Measurements from ENCODE around the gene DOCK2. TPM values are rescaled to one million over a fixed set of nuclear protein-coding genes. Genes with fewer than 3 reads are reported as not detected.
"Not testable (repeated sequence)": the region's sequence is repeated elsewhere in the genome, so short reads cannot be mapped to it uniquely, and the experiment has no call there.

Gene DOCK2
- total RNA-seq, 1 experiment from 2014 or later = not detected

DNA sequence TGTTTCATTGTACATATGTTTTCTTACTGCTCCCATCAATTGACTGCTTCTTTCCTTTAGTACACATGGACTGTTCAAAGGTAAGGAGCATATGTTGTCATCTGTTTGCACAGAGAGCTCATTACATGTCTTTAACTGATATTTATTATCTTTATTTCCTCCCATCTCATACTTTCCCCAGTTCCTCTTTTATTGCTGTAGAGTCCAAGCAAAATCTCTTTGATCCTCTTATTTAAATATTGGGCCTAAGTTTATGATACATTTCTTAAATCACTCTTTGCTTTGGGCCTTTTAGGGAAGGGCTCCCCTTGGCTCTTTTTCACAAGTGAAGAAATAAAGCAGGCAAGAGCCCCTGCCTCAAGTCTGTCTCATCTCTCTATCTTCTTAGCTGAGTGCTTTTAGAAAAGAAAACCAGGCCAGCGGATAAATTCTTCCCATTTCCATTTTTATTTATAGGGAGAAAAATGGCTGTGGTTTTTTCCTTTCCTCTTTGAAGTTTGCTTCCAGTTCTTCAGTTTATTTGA lies 152.4 kb downstream of the DOCK2 start:
- DNase-seq (ENCODE audit: low read depth, low spot score) = no peak
- in situ Hi-C loops (cut with HindIII; ENCODE audit: low pct_unique_long_range_greater_than_20kb, low sequenced_read_pairs) = no loop called here

DNA sequence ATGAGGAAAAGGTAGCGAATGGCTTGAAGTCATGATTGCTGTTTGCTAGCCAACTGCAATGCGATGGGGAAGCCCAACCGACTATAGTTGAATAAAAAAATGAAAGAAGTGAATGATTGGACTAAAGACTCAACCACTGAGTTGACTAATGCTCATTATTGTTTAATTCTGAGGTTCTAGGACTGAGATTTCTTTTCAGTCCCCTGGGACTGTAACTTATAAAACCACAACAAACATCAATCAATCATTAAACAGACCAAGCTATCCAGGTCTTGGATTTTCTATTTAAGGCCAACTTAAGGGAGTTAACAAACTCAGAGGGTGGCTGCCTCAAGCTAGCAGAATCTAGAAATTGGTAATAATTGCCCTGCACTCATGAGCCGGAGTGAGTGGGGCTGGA lies 154.2 kb downstream of the DOCK2 start:
- in situ Hi-C loops (cut with HindIII; ENCODE audit: low pct_unique_long_range_greater_than_20kb, low sequenced_read_pairs) = no loop called here

DNA sequence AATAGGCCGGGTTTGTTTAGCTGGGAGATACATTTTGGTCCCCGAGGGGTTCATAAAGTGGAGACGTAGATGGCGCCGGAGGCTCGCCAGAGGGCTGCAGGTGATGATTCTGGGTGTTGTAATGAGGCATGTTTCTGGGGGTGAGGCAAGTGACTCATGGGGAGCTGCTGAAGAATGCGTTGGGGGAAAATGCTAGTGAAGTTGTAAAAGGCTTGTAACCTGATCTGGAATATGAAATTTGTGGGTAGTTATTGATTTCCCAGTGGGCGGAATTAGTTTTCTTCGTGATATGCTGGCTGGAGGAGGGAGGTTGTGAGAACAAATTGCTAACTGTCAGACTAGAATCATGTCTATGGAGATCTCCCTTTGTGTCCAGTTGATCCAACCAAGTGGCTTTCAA lies 158.3 kb downstream of the DOCK2 start:
- no peak for DNase-seq (ENCODE audit: low read depth, low spot score)
- in situ Hi-C loops (cut with HindIII; ENCODE audit: low pct_unique_long_range_greater_than_20kb, low sequenced_read_pairs) = no loop called here

More for the DNA sequence above, 154.2 kb downstream of the DOCK2 start:
- no peak for DNase-seq (ENCODE audit: low read depth, low spot score)

DNA sequence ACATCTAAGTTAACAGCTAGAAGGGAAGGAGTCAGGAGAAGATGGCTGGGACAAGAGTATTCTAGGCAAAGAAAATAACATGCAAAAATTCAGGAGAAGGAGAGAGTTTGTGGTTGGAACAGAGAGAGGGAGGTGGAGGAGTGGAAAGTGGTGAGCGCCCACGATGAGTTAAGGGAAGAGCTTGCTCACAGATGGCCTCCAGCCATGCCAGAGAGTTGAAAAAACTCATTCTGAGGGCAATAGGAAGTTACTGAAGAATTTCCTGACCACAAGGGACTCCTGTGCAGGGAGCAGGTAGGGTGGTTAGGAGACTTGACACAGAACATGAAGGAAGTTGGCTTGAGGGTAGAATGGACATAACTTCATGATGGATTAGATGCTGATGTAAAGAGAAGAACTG lies 159.7 kb downstream of the DOCK2 start:
- in situ Hi-C loops (cut with HindIII; ENCODE audit: low pct_unique_long_range_greater_than_20kb, low sequenced_read_pairs) = no loop called here
- no peak for DNase-seq (ENCODE audit: low read depth, low spot score)

DNA sequence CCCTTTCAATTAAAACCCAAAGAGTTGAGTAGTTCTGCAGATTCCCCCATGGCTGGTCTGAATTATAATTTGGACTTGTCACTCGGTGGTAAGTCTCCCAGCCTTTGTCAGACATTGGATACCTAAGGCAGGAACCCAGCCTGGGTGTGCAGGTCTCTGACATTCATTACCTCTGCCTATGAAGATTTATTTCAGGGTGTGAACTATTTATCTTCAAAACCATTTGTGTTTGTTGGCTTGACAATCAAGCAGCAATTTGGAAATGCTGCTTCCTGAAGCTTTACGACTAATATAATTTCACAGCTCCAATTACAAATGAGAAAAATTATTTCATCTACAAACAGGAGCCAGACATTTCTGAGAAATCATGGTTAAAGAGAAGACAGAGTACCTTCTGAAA lies 160.5 kb downstream of the DOCK2 start:
- no peak for DNase-seq (ENCODE audit: low read depth, low spot score)
- in situ Hi-C loops (cut with HindIII; ENCODE audit: low pct_unique_long_range_greater_than_20kb, low sequenced_read_pairs) = no loop called here

DNA sequence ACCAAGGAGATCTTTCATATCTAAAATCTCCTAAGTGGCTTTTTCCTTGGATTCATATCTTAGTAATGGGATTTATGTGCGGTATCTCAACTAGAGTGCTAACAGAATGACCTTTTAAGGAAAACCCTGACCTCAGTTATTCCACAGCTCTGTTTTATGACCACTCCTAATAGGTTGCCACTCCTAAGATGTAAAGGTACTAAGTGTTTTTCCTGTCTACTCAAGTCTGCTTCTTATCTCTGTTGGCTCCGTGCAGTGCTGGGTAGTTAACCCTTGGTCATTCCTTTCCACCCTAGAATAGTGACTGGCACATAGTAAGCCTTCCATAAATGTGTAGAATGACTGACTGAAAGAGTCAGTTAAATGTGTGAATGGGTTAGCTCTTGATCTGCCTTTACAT lies 161.4 kb downstream of the DOCK2 start:
- DNase-seq (ENCODE audit: low read depth, low spot score) = no peak
- in situ Hi-C loops (cut with HindIII; ENCODE audit: low pct_unique_long_range_greater_than_20kb, low sequenced_read_pairs) = no loop called here

DNA sequence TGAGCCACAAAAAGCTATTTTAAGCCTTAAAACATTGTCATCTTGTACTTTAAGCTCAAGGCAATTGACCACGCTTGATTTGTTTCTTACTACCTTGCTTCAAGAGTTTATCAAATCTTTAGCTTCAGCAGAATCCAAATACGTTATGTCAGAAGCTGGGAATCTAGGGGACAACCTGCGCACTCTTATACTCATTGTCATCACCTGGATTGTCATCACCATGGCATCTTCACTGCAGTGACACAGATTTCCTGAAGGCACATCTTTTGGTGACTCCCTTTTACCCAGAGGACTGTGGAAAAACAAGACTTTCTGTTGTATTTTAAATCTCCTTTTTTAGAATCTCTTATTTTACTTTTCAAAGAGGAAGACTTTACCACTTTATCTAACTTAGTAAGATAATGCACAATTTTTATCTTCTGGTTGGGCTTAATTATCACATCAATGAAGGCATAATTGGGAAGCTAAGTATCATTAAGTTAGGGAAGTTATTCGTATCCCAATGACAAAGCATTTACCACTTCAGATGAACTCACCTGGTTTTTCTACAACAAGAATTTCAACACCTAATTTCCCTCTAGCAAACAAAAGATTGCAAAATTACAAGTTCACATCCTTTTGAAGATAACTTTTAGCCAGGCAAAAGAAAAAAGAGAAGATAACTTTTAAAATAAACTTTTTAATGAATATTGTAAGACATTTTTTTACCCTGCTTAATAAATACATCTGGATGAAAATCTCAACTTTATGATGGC lies 162.0 kb downstream of the DOCK2 start:
- no peak for DNase-seq (ENCODE audit: low read depth, low spot score)
- in situ Hi-C loops (cut with HindIII; ENCODE audit: low pct_unique_long_range_greater_than_20kb, low sequenced_read_pairs) = no loop called here

DNA sequence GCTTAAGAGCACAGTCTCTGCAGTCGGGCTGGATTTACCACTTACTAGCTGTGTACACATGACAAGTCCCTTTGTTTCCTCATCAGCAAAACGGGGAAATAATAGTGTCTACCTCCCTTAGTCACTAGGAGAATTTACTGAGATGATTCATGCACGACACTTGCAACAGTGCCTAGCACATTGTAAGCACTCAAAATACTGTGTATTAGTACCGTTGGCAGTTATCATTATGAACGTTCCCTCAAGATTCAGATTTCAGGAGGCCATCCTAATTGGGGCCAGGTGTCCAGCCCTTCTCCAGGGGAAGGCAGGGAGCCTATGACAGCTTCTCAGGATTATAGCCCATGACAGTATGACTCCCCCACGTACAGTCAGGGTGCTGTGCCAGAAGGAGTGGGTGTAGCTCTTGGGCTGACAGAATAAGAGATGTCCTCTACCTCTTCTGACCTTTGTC lies 164.3 kb downstream of the DOCK2 start:
- no peak for DNase-seq (ENCODE audit: low read depth, low spot score)
- in situ Hi-C loops (cut with HindIII; ENCODE audit: low pct_unique_long_range_greater_than_20kb, low sequenced_read_pairs) = no loop called here

DNA sequence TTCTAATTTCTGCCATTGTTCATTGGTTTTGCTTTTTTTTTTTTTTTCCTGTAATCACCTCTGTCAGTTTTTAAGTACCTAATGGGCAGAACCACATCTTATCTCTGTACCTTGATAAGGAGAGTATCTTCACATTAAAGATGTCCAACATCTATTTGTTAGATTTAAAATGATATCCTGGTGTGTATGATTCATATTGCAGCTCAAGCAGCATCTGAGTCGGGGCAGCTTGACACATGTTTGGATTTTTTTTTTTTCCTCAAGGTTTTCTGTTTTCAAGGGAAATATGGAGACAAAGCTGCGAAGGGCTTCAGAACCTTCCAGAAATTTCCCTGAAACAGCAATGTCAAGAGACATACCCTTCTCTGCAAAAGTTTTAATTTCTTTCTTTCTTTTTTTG lies 164.7 kb downstream of the DOCK2 start:
- DNase-seq (ENCODE audit: low read depth, low spot score) = no peak
- in situ Hi-C loops (cut with HindIII; ENCODE audit: low pct_unique_long_range_greater_than_20kb, low sequenced_read_pairs) = no loop called here

DNA sequence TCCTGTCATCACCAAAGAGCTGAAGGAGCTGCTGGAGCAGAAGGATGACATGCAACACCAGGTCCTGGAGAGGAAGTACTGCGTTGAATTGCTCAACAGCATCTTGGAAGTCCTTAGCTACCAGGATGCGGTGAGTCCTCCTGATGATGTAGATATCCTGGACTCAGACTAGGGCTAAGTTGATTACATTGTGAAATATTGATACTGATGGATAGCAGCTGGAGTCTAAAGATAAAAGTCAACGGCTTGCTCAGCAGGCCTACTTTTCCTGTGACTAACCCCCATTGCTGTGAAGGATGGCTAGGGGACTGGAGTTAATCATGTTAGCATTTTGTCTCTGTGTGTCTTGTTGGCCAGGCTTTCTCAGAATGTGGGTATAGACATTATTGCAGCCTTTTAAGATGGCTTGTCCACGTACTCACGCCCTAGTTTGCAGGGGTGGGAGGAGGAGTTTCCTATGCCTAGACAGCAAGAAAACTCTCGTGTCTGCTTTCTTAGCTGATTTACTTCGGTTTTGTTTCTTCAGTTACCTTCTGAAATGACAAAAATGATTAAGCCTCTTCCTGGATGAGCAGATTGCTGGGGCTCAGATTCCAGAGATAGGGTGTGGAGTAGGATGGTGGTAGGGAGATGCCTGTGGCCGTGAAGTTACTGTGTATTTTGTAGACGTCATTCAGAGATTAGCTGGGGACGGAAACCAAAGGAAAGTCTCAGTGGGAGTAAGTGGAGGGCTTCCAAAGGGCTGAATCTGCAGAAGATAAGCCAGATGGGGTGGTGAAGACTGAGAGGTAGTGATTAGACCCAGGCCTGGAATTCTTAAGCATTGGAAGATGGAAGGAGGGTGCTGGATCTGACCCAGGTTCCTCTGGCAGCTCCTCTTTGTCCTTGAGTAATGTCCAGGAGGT lies 166.3 kb downstream of the DOCK2 start:
- DNase-seq (ENCODE audit: low read depth, low spot score) = no peak
- in situ Hi-C loops (cut with HindIII; ENCODE audit: low pct_unique_long_range_greater_than_20kb, low sequenced_read_pairs) = no loop called here

DNA sequence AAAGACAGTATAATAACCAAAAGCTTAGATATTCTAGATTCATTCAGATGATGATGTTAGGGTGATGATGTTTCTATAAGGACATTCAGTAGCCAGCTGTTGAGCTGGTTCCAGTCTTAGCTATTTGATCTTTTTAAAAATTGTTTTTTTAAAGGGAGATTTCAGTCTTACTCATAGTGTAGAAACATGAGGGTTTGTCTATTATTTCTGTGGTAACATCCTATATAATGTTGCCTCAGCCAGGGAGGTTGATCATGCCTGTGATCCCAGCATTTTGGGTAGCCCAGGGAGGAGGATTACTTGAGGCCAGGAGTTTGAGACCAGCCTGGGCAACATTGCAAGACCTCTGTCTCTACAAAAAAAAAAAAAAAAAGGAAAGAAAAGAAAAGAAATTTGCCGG lies 167.8 kb downstream of the DOCK2 start:
- in situ Hi-C loops (cut with HindIII; ENCODE audit: low pct_unique_long_range_greater_than_20kb, low sequenced_read_pairs) = no loop called here
- DNase-seq (ENCODE audit: low read depth, low spot score) = no peak

DNA sequence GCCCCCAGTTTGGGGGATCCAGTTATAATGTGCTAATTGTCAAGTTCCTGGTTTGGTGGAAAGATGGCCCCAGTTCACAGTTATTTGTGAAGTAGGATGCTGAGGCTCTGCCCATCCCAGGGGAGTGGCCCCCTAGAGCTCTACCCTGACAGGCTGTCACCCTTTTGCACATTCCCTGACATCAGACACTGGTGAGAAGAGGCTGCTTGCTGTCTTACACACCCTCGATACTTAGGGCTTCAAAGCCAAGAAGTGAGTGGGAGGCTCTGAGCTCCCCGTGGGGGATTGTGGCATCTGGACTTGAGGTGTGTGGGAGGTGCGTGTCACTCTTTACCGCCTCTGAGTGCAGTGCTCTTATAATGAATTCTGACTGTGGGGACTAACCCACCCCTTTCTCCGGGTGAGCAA lies 168.5 kb downstream of the DOCK2 start:
- in situ Hi-C loops (cut with HindIII; ENCODE audit: low pct_unique_long_range_greater_than_20kb, low sequenced_read_pairs) = no loop called here
- no peak for DNase-seq (ENCODE audit: low read depth, low spot score)

DNA sequence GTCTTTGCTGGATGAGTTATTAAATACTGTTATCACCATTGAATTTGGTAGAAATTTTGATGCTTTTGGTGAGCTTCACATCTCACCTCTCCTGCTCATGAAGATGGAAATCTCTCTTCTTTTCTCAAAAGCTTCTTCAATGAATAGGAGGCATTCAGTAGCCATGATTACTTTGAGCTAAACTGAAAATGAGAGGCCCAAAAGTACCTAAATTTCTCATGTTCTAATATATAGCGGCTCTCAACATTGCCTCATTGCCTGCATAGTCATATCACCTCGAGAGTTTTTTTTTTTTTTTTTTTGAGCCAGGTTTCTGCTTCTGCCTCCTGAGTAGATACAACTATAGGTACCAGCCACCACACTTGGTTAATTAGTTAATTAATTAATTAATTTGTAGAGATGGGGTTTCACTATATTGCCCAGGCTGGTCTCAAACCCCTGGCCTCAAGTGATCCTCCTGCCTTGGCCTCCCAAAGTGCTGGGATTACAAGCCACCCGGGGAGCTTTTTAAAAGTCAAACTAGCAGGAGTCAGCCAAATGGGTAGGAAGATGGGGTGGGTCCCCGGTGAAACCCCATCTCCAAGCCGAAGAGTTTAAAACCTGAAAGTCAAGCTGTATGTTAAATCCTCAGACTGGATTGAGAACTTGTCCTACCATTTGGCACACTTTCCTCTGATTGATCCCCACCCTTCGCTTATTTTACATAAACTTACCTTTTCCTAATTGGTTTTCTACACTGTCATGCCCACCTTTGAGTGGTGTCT lies 169.0 kb downstream of the DOCK2 start:
- in situ Hi-C loops (cut with HindIII; ENCODE audit: low pct_unique_long_range_greater_than_20kb, low sequenced_read_pairs) = no loop called here

DNA sequence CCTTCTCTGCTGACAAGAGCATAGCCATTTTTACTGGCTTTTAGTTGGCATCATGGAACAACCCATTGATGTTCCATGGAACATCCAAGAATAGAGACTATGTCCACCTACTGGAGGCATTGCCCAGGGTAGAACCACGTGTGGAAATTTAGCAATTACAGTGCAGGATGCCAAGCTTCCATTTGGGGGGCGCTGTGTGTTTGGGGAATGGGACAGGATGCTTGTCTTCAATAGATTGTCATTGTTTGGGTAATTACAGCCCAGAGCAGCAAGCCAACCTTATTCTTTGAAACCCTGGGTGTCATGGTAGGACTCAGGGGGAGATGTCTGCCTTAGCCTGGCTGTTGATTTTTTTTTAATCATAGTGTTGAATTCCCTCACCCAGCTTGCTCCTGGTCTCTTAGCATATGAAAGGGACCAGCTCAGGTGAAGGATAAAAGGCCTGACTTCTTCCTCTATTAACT lies 171.1 kb downstream of the DOCK2 start:
- DNase-seq (ENCODE audit: low read depth, low spot score) = no peak
- in situ Hi-C loops (cut with HindIII; ENCODE audit: low pct_unique_long_range_greater_than_20kb, low sequenced_read_pairs) = no loop called here

More for the DNA sequence above, 169.0 kb downstream of the DOCK2 start:
- no peak for DNase-seq (ENCODE audit: low read depth, low spot score)

DNA sequence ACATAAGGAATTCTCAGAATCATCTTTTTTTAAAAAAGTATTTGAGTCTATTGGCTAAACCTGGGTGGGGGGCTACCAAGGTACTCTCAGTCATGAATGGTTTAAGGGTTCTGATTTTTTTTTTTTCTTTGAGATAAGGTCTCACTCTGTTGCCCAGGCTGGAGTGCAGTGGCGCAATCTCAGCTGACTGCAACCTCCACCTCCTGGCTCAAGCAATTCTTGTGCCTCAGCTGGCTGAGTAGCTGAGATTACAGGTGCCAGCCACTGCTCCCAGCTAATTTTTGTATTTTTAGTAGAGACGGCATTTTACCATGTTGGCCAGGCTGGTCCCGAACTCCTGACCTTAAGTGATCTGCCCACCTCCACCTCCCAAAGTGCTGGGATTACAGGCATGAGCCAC lies 171.8 kb downstream of the DOCK2 start:
- DNase-seq (ENCODE audit: low read depth, low spot score); in situ Hi-C loops (cut with HindIII; ENCODE audit: low pct_unique_long_range_greater_than_20kb, low sequenced_read_pairs): not testable (repeated sequence)

DNA sequence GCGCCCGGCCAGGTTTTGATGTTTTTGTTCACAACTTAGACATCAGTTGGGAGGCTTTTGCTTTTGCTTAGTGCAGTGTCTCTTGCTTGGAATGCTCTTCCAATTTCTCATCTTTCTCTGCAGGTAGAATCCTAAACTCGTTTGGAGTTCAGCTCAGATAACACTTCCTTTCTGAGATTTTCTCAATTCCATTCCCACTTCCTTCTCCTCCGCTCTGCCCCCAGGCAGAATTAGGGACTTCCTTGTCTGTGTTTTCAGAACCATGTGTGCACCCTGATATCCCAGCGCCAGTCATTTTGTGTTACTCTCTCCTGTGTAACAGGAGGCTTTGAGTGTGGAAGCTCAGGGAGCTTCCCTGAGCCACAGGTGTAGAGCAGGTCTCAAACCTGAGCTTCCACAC lies 172.2 kb downstream of the DOCK2 start:
- in situ Hi-C loops (cut with HindIII; ENCODE audit: low pct_unique_long_range_greater_than_20kb, low sequenced_read_pairs) = no loop called here
- no peak for DNase-seq (ENCODE audit: low read depth, low spot score)

DNA sequence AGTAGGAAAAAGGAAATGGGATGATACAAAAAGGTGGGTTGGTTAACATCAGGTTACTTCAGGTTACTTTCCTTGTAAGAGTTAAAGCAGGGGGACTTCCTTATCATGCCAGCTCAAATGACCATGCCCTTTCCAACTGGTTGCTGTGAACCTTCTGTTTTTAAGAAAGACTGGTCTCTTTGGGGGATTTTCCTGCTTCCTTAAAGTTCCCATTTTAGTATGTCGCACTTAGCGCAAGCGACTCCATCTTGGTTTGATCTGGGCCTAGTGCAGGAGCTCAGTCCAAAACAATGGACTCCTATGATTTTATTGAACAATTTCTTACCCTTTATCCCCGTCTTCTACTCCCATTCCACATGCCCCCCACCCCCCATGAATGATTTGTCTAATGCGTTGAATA lies 173.4 kb downstream of the DOCK2 start:
- no peak for DNase-seq (ENCODE audit: low read depth, low spot score)
- in situ Hi-C loops (cut with HindIII; ENCODE audit: low pct_unique_long_range_greater_than_20kb, low sequenced_read_pairs) = no loop called here

DNA sequence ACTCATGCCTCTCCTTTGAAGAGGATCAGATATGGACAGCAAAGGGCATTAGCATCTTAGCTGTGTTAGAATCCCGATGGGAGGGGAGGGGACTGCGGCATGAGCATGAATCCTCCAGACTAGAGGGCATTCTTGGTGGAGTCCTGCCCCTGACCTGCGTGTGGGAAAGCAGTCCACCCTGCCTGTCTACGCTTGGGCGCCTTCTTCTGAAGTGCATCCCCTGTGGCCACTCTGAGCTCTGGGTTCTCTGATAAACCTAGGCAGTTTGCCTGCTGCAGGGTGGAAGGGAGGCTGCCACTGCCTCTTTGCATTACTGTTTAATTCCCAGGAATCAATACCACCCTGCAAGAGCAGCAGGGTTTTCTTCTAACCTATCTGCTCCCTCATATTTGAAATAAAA lies 173.9 kb downstream of the DOCK2 start:
- DNase-seq (ENCODE audit: low read depth, low spot score) = no peak
- in situ Hi-C loops (cut with HindIII; ENCODE audit: low pct_unique_long_range_greater_than_20kb, low sequenced_read_pairs) = no loop called here
